HepG2 (cell line): ENCODE results near the gene TRIM66. TPM values are rescaled to one million over a fixed set of nuclear protein-coding genes. Genes with fewer than 3 reads are reported as not detected.

Experiments
- ATAC-seq: fragments of 200-7000 bp; cut with Tn5 transposase; 3 replicates; pipeline ENCODE4 v1.9.1; 2020; ENCODE audit warnings: mild to moderate bottlenecking, moderate library complexity
- BruUV-seq: library from RNA; stranded (reverse); fragments of 400-500 nt; replicated peaks from 2 replicates; lab custom pipeline; 2021; lab: Mats Ljungman, UMichigan
- CTCF ChIA-PET: fragments of 300-600 bp; formaldehyde crosslinking; extraction: SDS; loops from one replicate; lab custom pipeline; 2021; ENCODE audit warnings: low total read pairs, inconsistent platforms, low intra/inter-chr PET ratio; lab: Yijun Ruan, JAX
- POLR2A ChIA-PET: fragments of 350-600 bp; sonication (Branson Sonifier 250); formaldehyde crosslinking; loops from one replicate; lab custom pipeline; 2020; ENCODE audit warnings: antibody characterized with exemption, inconsistent platforms; lab: Yijun Ruan, JAX
- DNase-seq: peaks from one replicate; pipeline ENCODE4 v3.0.0-alpha.2; 2015; ENCODE audit warnings: low spot score
- FAIRE-seq: peaks from 3 replicates; lab custom pipeline; 2011; peaks lifted over from hg19 to GRCh38; lab: Jason Lieb, UNC
- H2AFZ ChIP-seq: one replicate; pipeline ENCODE4 v1.6.1; 2011; ENCODE audit warnings: low read length, inconsistent platforms
- H3K27ac ChIP-seq: fragments of 300-600 bp; 3 replicates; pipeline ENCODE4 v1.8.0; 2011; ENCODE audit warnings: mixed run types, mild to moderate bottlenecking, mixed read lengths, low read length, inconsistent platforms; ENCODE audit not compliant: insufficient read depth; ENCODE audit errors: extremely low read length
- H3K27me3 ChIP-seq, 2 experiments: fragments of 200-600 bp in 1 of 2; 2 replicates in 1 of 2; 3 replicates in 1 of 2; pipeline versions ENCODE4 v1.6.0 to v1.8.0; 2011; ENCODE audit warnings: low read length in 2 of 2, mild to moderate bottlenecking in 2 of 2, moderate library complexity in 2 of 2, inconsistent platforms in 1 of 2; ENCODE audit not compliant: insufficient read depth in 2 of 2, control insufficient read depth in 1 of 2
- H3K36me3 ChIP-seq, 2 experiments: fragments of 200-600 bp in 1 of 2; replicated peaks in 1 of 2; 2 replicates in 1 of 2; 3 replicates in 1 of 2; pipeline versions ENCODE4 v1.5.1 to v1.8.0; 2011; ENCODE audit warnings: low read length in 2 of 2, inconsistent platforms in 1 of 2; ENCODE audit not compliant: insufficient read depth in 2 of 2, control insufficient read depth in 1 of 2
- H3K4me1 ChIP-seq: 2 replicates; pipeline ENCODE4 v1.5.1; 2012; ENCODE audit warnings: low read length, inconsistent platforms; ENCODE audit not compliant: insufficient read depth
- H3K4me2 ChIP-seq: 2 replicates; pipeline ENCODE4 v1.6.0; 2011; ENCODE audit warnings: low read depth, low read length, inconsistent platforms
- H3K4me3 ChIP-seq, 3 experiments: fragments of 200-600 bp in 1 of 3; sonication (generic), shearing (Covaris generic) in 1 of 3; replicated peaks in 1 of 3; 2 replicates each; pipeline ENCODE4 v1.5.1; 2011 to 2016; ENCODE audit warnings: low read length in 3 of 3, inconsistent platforms in 2 of 3, low read depth in 2 of 3, mild to moderate bottlenecking in 2 of 3, control low read depth in 1 of 3, mixed read lengths in 1 of 3; ENCODE audit not compliant: insufficient read depth in 1 of 3
- H3K79me2 ChIP-seq: one replicate; pipeline ENCODE4 v1.6.1; 2011; ENCODE audit warnings: low read length, inconsistent platforms; ENCODE audit not compliant: insufficient read depth
- H3K9ac ChIP-seq: 2 replicates; pipeline ENCODE4 v1.6.0; 2011; ENCODE audit warnings: mild to moderate bottlenecking, low read depth, low read length, inconsistent platforms; ENCODE audit not compliant: insufficient read depth
- H3K9me3 ChIP-seq: 2 replicates; pipeline ENCODE4 v1.5.1; 2012; ENCODE audit warnings: mild to moderate bottlenecking, low read length
- H4K20me1 ChIP-seq: 2 replicates; pipeline ENCODE4 v1.6.0; 2011; ENCODE audit warnings: inconsistent platforms, mild to moderate bottlenecking, low read length, moderate library complexity; ENCODE audit not compliant: insufficient read depth
- CENPT ChIP-seq: sonication (generic); formaldehyde crosslinking; IDR thresholded peaks from 2 replicates; pipeline ENCODE4 v1.8.0; 2022; ENCODE audit warnings: low read depth, mild to moderate bottlenecking, moderate library complexity, missing genetic modification reagents
- CHCHD3 ChIP-seq: sonication (generic); formaldehyde crosslinking; IDR thresholded peaks from 2 replicates; pipeline ENCODE4 v1.8.0; 2022; ENCODE audit warnings: mild to moderate bottlenecking, missing genetic modification reagents, moderate library complexity
- FOXJ3 ChIP-seq: sonication (generic); formaldehyde crosslinking; IDR thresholded peaks from 2 replicates; pipeline ENCODE4 v1.4.0; 2020; ENCODE audit warnings: missing genetic modification reagents, mild to moderate bottlenecking, borderline replicate concordance
- HNF4A ChIP-seq: sonication (generic); formaldehyde crosslinking; IDR thresholded peaks from 2 replicates; pipeline ENCODE4 v1.4.0; 2020; ENCODE audit warnings: missing genetic modification reagents
- NR3C1 ChIP-seq: sonication (generic); formaldehyde crosslinking; IDR thresholded peaks from 2 replicates; pipeline ENCODE4 v1.4.0; 2020; ENCODE audit warnings: missing genetic modification reagents
- POLR2G ChIP-seq: fragments of 200-400 bp; formaldehyde crosslinking; IDR thresholded peaks from 2 replicates; pipeline ENCODE4 v1.6.1; 2018; ENCODE audit warnings: mild to moderate bottlenecking, low read depth, low read length, moderate library complexity
- RELA ChIP-seq: sonication (generic); formaldehyde crosslinking; IDR thresholded peaks from 2 replicates; pipeline ENCODE4 v1.4.0; 2020; ENCODE audit warnings: missing genetic modification reagents
- RORA ChIP-seq: sonication (generic); formaldehyde crosslinking; IDR thresholded peaks from 2 replicates; pipeline ENCODE4 v1.5.0; 2020; ENCODE audit warnings: mild to moderate bottlenecking, missing genetic modification reagents, moderate library complexity
- RXRB ChIP-seq: IDR thresholded peaks from 2 replicates; pipeline ENCODE4 v1.6.1; 2016; ENCODE audit warnings: borderline replicate concordance, missing genetic modification reagents, missing compliant biosample characterization
- SOX13 ChIP-seq, 3 experiments: fragments of 450-650 bp in 1 of 3; sonication (generic) in 1 of 3; formaldehyde crosslinking in 1 of 3; IDR thresholded peaks in 2 of 3; conservative IDR thresholded peaks in 1 of 3; 2 replicates each; pipeline versions ENCODE4 v1.5.0 to v1.6.1; 2016 to 2020; ENCODE audit warnings: antibody characterized with exemption in 1 of 3, mild to moderate bottlenecking in 1 of 3, missing compliant biosample characterization in 1 of 3, missing genetic modification reagents in 1 of 3, moderate library complexity in 1 of 3
- SP140L ChIP-seq: sonication (generic); formaldehyde crosslinking; IDR thresholded peaks from 2 replicates; pipeline ENCODE4 v1.4.0; 2020; ENCODE audit warnings: missing genetic modification reagents, borderline replicate concordance
- TAF15 ChIP-seq: fragments of 200-400 bp; formaldehyde crosslinking; IDR thresholded peaks from one replicate; pipeline ENCODE4 v1.6.1; 2018; ENCODE audit warnings: mild to moderate bottlenecking, low read depth, low read length; ENCODE audit not compliant: poor library complexity, severe bottlenecking
- TBX2 ChIP-seq: sonication (generic); formaldehyde crosslinking; IDR thresholded peaks from 2 replicates; pipeline ENCODE4 v1.5.0; 2020; ENCODE audit warnings: missing genetic modification reagents, mild to moderate bottlenecking, borderline replicate concordance
- ZC3H4 ChIP-seq: sonication (generic); formaldehyde crosslinking; IDR thresholded peaks from 2 replicates; pipeline ENCODE4 v1.4.0; 2020; ENCODE audit warnings: missing genetic modification reagents, borderline replicate concordance
- ZFP82 ChIP-seq: sonication (generic); formaldehyde crosslinking; IDR thresholded peaks from 2 replicates; pipeline ENCODE4 v1.5.1; 2020; ENCODE audit warnings: mild to moderate bottlenecking, missing genetic modification reagents, borderline replicate concordance
- ZFY ChIP-seq: sonication (generic); formaldehyde crosslinking; IDR thresholded peaks from 2 replicates; pipeline ENCODE4 v1.4.0; 2020; ENCODE audit warnings: missing genetic modification reagents
- ZNF614 ChIP-seq: IDR thresholded peaks from 2 replicates; pipeline ENCODE4 v1.6.1; 2018; ENCODE audit warnings: missing biosample characterization, missing genetic modification reagents, inconsistent platforms, borderline replicate concordance
- ZNF772 ChIP-seq: sonication (generic); formaldehyde crosslinking; IDR thresholded peaks from 2 replicates; pipeline ENCODE4 v1.5.0; 2020; ENCODE audit warnings: mild to moderate bottlenecking, missing genetic modification reagents
- ZNF850 ChIP-seq: sonication (generic); formaldehyde crosslinking; conservative IDR thresholded peaks from 2 replicates; pipeline ENCODE4 v1.9.0; 2021; ENCODE audit warnings: mild to moderate bottlenecking, missing genetic modification reagents
- WGBS: methylation state at CpG from one replicate; pipeline ENCODE4 v1.1.6; 2017; ENCODE audit warnings: low lambda C conversion rate; 5-methylcytosine and 5-hydroxymethylcytosine counted together
- in situ Hi-C: cut with HindIII; loops from 2 replicates; pipeline ENCODE4 v1.10.0; 2017; ENCODE audit warnings: low pct_unique_long_range_greater_than_20kb; ENCODE audit not compliant: extremely low pct_ligation_motif_present
- intact Hi-C: fragments of 100-400 bp; cut with micrococcal nuclease; formaldehyde crosslinking; loops from one replicate; pipeline ENCODE4 v1.10.0; 2022; ENCODE audit not compliant: unreplicated experiment
- polyA plus RNA-seq, 8 experiments: library from polyadenylated mRNA; depleted of rRNA in 3 of 8; stranded (reverse) in 7 of 8; unstranded in 1 of 8; fragments of >200 nt; fragmentation: Illumina TruSeq in 4 of 8; extraction: Trizol in 4 of 8; gene quantifications; 2 replicates each; pipeline versions ENCODE4 v1.2.1 to v1.2.3, GENCODE V29; 2011 to 2016; ENCODE audit warnings: low read depth in 4 of 8, missing spikeins in 1 of 8, mixed read lengths in 1 of 8; ENCODE audit not compliant: insufficient read depth in 1 of 8
- total RNA-seq, 5 experiments: library from RNA; depleted of rRNA; stranded (reverse); fragments of >200 nt; fragmentation: Illumina TruSeq; extraction: Trizol; gene quantifications; 2 replicates each; pipeline ENCODE4 v1.2.3, GENCODE V29; 2016; ENCODE audit warnings: low read depth in 1 of 5
- TF ChIP-seq, protein P1 (sequence below): sonication (generic); formaldehyde crosslinking; IDR thresholded peaks from 2 replicates; pipeline ENCODE4 v1.4.0; 2020; ENCODE audit warnings: missing genetic modification reagents
- TF ChIP-seq, protein P2 (sequence below): sonication (generic); formaldehyde crosslinking; conservative IDR thresholded peaks from 2 replicates; pipeline ENCODE4 v1.5.0; 2020; ENCODE audit warnings: missing genetic modification reagents

TRIM66 gene
- total and polyA plus RNA-seq, 2 of the 13 experiments (the other 11 are each of a cell fraction or from before 2014, with no cell fraction given): 4.9 to 6.1 TPM

DNA sequence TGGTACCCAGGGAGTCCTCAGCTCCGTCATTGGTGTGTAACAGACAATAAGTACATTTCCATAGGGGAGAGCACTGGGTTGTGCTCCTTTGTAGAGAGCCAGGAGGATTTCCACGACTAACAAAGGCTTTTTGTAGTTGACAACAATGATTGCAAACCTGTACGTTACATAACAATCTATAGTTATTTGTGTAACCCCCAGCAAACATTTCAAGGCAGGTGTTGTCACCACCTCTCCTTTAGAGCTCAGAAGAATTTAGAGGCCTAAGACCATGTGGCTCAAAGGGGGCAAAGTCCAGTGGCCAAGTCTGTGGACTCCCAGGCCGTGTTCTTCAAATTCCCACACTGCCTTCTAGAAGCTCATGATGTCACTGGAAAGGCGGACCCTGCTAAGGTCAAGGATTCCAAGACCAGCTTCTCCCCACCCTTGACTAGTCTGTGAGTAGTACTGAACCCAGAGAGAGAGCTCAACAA is 15.9 kb upstream of the TRIM66 start:
- no TSS peak for BruUV-seq
- Histone ChIP-seq H3K79me2 (no peaks in the 10 kb centered on the region), H3K36me3 (peaks cover 8 to 45% of the 10 kb centered on the region in 2 experiments), H2AFZ (no peak overlapping the region), H3K4me1 (peaks cover 35% of the 10 kb centered on the region), H3K4me2 (peak overlapping the region; percentile 45), H4K20me1 (no peaks in the 10 kb centered on the region), H3K9ac (no peak overlapping the region), H3K27ac (peak overlapping the region; percentile 63), H3K9me3 (no peaks in the 10 kb centered on the region), H3K4me3 (no peak overlapping the region), H3K27me3 (no peaks in the 10 kb centered on the region)
- DNase-seq (peak; percentile 64), ATAC-seq (peak; percentile 1), FAIRE-seq (peak; percentile 63)
- ChIA-PET POLR2A (interaction anchor here (2.4 to 3.3 kb wide), 6 partner anchors 11 to 266 kb away, joined by 8 to 47 read pairs (median 24); partner anchors contain the start of genes RPL27A, TMEM9B and TRIM66), CTCF (no interaction called here)
- in situ Hi-C loops (loop anchor here (5.0 to 25.0 kb wide), 2 partner anchors 114 to 264 kb away; partner anchors contain the start of gene TMEM9B), intact Hi-C loops (loop anchor here (2.0 to 10.0 kb wide), 2 partner anchors 56 to 96 kb away; no protein-coding TSS in a partner anchor)
- 31% methylated on average over 3 of the region's 5 CpGs for WGBS
- TF ChIP-seq CHCHD3 (CRISPR knock-in tag) (no peak), RELA (CRISPR knock-in tag) (no peak), CENPT (CRISPR knock-in tag) (no peak), HNF4A (CRISPR knock-in tag) (peak; percentile 50), ZNF850 (CRISPR knock-in tag) (no peak), TBX2 (0 out of 2 replicates have a peak, but pooled peaks have one; percentile 12), SOX13 (IDR thresholded peaks at IDR 0.05) (peak; percentile 77), SOX13 (CRISPR knock-in tag; conservative IDR thresholded peaks at IDR 0.05 in 1 of 2, IDR thresholded peaks at IDR 0.05 in 1 of 2) (peak in 1 of 2 experiments; percentile 98; a peak in 2 of 4 replicates), ZNF614 (CRISPR knock-in tag) (no peak), TAF15 (no peak), RORA (CRISPR knock-in tag) (no peak), SP140L (no peak), ZC3H4 (CRISPR knock-in tag) (no peak), RXRB (peak; percentile 13; the same call in 1 of the 2 replicates), FOXJ3 (no peak), POLR2G (peak; percentile 20; the same call in 1 of the 2 replicates), ZFP82 (CRISPR knock-in tag) (no peak), ZFY (CRISPR knock-in tag) (peak; percentile 27; the same call in 1 of the 2 replicates), ZNF772 (CRISPR knock-in tag) (0 out of 2 replicates have a peak, but pooled peaks have one; percentile 20), NR3C1 (CRISPR knock-in tag) (no peak)
- TF ChIP-seq, protein P1, sequence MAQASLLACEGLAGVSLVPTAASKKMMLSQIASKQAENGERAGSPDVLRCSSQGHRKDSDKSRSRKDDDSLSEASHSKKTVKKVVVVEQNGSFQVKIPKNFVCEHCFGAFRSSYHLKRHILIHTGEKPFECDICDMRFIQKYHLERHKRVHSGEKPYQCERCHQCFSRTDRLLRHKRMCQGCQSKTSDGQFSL (CRISPR knock-in tag): no peak
- TF ChIP-seq, protein P2, sequence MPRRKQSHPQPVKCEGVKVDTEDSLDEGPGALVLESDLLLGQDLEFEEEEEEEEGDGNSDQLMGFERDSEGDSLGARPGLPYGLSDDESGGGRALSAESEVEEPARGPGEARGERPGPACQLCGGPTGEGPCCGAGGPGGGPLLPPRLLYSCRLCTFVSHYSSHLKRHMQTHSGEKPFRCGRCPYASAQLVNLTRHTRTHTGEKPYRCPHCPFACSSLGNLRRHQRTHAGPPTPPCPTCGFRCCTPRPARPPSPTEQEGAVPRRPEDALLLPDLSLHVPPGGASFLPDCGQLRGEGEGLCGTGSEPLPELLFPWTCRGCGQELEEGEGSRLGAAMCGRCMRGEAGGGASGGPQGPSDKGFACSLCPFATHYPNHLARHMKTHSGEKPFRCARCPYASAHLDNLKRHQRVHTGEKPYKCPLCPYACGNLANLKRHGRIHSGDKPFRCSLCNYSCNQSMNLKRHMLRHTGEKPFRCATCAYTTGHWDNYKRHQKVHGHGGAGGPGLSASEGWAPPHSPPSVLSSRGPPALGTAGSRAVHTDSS: no peak
